ENCODE measurements around the gene ANKRD23.

Gene ANKRD23

DNA sequence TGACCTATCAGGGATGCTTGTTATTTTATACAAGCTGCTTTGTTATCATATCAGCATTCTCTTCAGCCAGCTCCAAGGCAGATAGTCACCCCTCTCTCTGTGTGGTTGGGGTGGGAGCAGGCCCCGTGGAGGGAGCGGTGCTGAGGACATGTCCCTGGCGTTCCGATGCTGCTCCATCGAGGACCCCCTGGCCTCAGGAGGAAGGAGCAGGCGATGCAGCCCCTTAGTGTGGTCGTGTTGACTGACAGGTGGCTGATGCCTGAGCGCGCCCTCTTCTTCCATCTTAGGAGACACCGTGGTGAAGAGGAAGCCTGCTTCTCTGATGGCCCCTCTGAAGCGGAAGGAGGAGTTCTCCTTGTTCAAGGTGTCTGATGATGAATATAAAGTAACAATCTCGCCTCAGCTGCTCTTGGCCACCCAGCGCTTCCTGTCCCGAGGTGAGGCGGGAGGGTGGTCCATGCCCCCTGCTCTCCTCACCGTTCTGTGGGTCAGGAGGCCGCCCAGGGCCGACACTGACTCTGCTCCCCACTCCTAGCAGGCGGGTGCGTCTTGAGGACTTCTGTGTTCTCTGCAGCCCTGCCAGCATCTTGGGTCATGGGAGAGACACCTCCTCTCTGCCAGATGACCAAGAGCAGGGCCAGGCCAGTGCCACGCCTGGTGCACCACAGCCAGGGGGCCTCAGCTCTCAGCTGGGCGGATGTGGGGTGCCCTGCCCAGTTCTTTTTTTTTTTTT lies 17.1 kb downstream of the ANKRD23 start:
- Mint-ChIP-seq H3K36me3 (peaks cover 23% of the 10 kb centered on the region), H3K4me3 (no peak overlapping the region), H3K9me3 (no peaks in the 10 kb centered on the region)

DNA sequence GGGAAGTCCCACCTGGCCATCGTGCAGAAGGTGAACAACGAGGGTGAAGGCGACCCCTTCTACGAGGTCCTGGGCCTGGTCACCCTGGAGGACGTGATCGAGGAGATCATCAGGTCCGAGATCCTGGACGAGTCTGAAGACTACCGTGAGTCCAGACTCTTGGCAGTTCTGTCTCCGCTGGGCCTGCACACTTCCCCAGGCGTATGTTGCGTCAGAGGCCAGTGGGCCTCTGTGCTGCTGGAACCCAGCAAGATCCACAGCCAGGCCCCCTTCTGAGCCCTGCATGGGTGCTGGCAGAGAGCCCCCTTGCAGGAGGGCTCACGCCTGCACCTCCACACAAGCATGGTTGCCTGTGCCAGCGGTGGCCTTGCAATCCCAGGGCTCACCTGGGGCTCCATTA lies 18.8 kb downstream of the ANKRD23 start:
- no peak overlapping the region for H3K27ac Mint-ChIP-seq
- H3K27me3 Mint-ChIP-seq = no peaks in the 10 kb centered on the region
- H3K9me3 Mint-ChIP-seq = no peaks in the 10 kb centered on the region
- no peak overlapping the region for H3K4me3 Mint-ChIP-seq
- peaks cover 17% of the 10 kb centered on the region for H3K4me1 Mint-ChIP-seq
- DNase-seq (ENCODE audit: low spot score in 2 of 2) (no peak), ATAC-seq (ENCODE audit: low read depth) (no peak)
- H3K36me3 Mint-ChIP-seq = peaks cover 17% of the 10 kb centered on the region

More for the DNA sequence above, 17.1 kb downstream of the ANKRD23 start:
- Mint-ChIP-seq H3K27me3 (no peaks in the 10 kb centered on the region), H3K27ac (no peak overlapping the region), H3K4me1 (peaks cover 5% of the 10 kb centered on the region)
- no peak for DNase-seq (ENCODE audit: low spot score in 2 of 2)
- ATAC-seq (ENCODE audit: low read depth) = no peak

DNA sequence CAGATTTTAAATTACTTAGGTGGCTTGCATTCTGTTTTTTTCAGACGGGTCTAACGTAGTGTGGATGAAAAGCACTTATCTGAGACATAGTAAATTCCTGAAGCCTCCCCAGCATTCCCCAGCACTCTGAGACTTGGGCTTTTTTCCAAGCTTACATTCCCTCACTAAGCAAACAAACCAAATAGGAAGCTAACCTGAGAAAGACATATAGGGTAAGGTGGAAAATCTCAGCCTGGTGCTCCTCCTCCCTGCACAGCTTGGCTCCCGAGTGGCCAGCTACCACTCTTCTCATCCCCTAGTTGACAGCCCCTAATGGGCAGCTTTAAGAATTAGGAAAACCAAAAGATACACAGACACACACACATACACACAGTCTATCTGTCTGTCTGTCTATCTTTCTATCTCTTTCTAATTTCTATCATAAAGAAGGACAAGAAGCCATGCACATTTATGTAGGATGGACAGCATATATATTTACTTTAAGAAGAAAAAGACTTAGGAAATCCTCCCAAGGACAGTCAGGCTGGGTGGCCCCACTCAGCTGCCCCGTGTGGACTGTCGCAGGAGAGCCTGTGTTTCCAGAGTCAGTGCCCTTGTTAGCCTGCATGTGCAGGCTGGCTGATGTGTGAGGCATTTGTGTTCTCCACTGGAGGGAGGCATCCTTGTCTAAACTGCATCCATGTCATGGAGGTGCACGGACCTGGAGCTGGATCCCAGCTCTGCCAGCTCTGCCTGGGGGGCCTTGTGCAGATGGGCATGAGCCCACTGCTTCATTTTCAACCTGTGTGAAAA lies 19.5 kb downstream of the ANKRD23 start:
- DNase-seq (ENCODE audit: low spot score in 2 of 2) = no peak
- H3K27me3 Mint-ChIP-seq = no peaks in the 10 kb centered on the region
- no peak overlapping the region for H3K4me3 Mint-ChIP-seq
- no peak for ATAC-seq (ENCODE audit: low read depth)
- H3K4me1 Mint-ChIP-seq = peaks cover 25% of the 10 kb centered on the region
- peaks cover 17% of the 10 kb centered on the region for H3K36me3 Mint-ChIP-seq
- no peak overlapping the region for H3K27ac Mint-ChIP-seq
- H3K9me3 Mint-ChIP-seq = no peaks in the 10 kb centered on the region

DNA sequence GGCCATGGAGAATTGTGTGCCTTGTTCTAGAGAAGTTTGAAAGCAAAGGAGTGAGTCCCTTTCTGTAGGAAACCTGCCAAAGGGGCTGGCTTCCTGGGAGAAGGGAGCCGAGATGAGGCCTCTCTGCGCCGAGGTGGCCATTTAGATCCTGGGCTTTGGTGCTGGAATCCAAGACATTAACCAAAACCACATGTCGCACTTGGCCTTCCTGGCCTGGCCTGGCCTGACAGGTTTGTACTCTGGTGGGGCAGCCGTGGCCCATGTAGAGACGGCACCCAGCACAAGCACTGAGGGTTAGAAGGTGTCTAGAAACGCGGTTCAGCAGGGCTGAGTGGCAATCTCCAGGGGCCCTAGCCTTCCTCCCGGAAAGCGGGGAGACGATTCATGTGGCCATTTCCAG lies 20.6 kb downstream of the ANKRD23 start:
- no peak overlapping the region for H3K4me3 Mint-ChIP-seq
- ATAC-seq (ENCODE audit: low read depth) (no peak), DNase-seq (ENCODE audit: low spot score in 2 of 2) (no peak)
- H3K27ac Mint-ChIP-seq = no peak overlapping the region
- H3K36me3 Mint-ChIP-seq = peaks cover 14% of the 10 kb centered on the region
- H3K4me1 Mint-ChIP-seq = peaks cover 35% of the 10 kb centered on the region
- no peaks in the 10 kb centered on the region for H3K27me3 Mint-ChIP-seq
- H3K9me3 Mint-ChIP-seq = no peaks in the 10 kb centered on the region

DNA sequence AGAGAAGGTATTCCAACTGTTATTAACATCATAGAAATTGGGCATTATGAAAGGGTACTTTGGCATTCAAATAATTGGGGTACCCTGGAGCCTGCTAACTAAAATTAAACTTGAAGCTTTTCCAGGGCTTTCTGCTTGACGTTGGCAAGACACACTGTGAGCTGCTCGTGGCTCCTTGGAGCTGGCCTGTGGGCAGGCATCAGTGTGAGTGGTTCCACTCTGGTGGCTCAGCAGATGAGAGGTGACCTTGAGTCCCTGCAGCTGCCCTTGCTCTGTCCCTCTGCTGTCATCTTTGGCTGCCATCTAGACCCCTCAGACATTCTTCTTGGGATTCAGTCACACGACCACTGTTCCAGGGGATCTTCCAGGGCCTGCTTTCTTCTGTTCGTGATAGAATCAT lies 21.0 kb downstream of the ANKRD23 start:
- Mint-ChIP-seq H3K27ac (no peak overlapping the region), H3K9me3 (no peaks in the 10 kb centered on the region), H3K27me3 (no peaks in the 10 kb centered on the region), H3K4me3 (no peak overlapping the region), H3K36me3 (peaks cover 14% of the 10 kb centered on the region), H3K4me1 (peaks cover 38% of the 10 kb centered on the region)
- no peak for ATAC-seq (ENCODE audit: low read depth)
- no peak for DNase-seq (ENCODE audit: low spot score in 2 of 2)

DNA sequence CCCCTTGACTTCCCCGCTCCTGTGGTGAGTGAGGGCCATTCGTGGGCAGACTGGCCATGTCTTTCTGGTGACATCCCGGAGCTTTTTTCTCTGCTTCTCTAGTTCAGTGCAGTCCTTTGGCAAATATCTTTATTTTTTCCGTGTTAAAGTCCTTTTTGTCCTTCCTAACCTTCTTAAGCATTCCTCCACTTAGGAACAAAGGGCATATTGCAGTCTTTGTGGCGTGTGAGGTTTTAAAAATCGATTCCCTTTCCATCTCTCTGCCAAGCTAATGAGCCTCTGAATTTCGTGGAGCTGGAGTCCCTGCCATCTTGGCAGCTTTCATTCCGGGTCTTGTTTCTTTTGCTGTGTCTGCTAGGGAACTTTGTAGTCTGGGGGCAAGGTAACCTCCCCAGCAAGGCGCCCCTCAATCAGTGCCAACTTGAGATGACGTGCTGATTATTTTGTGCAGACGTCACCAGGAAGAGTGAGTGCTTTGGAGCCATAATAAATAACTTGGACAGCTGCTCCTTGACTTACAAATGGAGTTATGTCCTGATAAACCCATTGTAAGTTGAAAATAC lies 22.6 kb downstream of the ANKRD23 start:
- peaks cover 14% of the 10 kb centered on the region for H3K36me3 Mint-ChIP-seq
- no peak for DNase-seq (ENCODE audit: low spot score in 2 of 2)
- peaks cover 41% of the 10 kb centered on the region for H3K4me1 Mint-ChIP-seq
- peak overlapping the region; percentile 55 for H3K27ac Mint-ChIP-seq
- H3K4me3 Mint-ChIP-seq = no peak overlapping the region
- ATAC-seq (ENCODE audit: low read depth) = no peak
- no peaks in the 10 kb centered on the region for H3K9me3 Mint-ChIP-seq
- H3K27me3 Mint-ChIP-seq = no peaks in the 10 kb centered on the region

DNA sequence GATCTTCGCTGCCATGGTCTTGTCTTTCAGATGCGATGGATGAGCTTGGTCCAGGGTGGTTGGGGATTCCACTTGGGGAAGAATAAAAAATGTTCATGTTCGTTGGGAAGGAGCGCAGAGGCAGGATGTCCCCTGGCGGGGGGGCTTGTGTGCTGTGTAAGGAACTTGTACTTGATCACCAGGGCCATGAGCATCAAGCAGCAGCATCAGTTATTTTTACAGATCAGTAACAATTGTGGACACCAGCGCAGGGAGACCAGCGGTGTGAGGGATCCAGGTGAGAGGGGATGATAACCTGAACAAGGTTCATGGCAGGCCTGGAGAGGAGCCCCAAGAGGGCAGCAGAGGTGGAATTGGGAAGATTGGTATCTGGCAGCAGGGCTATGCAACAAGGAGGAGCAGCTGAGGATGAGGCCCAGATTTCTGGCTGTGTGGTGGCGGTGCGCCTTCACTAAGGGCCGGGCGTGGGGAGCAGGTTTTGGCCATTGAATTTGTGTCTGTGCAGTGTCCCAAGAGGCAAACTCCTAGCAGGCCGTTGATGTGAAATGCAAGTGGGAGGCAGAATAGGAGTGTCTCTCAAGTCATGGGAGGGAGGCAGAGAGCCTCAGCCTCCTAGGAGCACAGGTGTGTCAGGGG lies 23.8 kb downstream of the ANKRD23 start:
- Mint-ChIP-seq H3K36me3 (peaks cover 14% of the 10 kb centered on the region), H3K9me3 (no peaks in the 10 kb centered on the region), H3K4me1 (peaks cover 45% of the 10 kb centered on the region), H3K27ac (no peak overlapping the region), H3K4me3 (peak overlapping the region; percentile 18), H3K27me3 (no peaks in the 10 kb centered on the region)
- ATAC-seq (ENCODE audit: low read depth) (no peak), DNase-seq (ENCODE audit: low spot score in 2 of 2) (no peak)

DNA sequence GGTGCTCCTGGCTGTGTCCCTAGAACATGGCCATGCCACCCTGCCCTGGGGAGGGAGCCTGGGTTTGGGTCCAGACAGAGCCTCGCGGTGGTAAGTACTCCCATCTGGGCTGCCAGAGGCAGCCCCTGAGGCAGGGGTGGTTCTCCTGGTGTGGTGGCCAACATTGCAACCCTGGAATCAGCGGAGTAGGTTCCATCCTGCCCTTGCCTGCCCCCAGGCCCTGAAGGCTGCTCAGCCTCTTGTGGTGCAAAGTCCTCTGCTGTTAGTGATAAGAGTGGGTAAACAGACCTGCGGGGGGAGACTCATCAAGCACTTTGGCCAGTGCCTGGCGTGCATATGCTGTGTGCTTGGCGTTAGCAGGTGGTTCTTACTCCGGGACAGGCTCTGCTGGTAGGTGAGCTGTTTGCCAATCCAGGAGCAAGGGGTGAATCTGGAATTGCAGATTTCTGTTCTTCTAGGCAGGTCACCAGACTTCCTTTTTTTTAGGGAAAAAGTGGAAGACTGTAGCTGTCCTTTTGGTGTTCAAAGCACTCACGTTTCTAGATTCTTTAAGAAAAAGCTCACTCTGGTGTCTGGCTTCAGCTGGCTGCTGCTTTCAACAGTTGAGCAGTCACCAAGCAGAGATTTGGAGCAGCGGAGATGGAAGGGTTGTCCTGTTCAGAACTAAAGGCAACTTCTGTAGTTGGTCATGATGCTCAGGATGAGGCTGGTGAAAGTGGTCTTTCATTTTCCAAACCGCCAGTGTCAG lies 24.5 kb downstream of the ANKRD23 start:
- peaks cover 14% of the 10 kb centered on the region for H3K36me3 Mint-ChIP-seq
- peaks cover 46% of the 10 kb centered on the region for H3K4me1 Mint-ChIP-seq
- H3K27me3 Mint-ChIP-seq = no peaks in the 10 kb centered on the region
- DNase-seq (ENCODE audit: low spot score in 2 of 2) (no peak), ATAC-seq (ENCODE audit: low read depth) (no peak)
- peak overlapping the region; percentile 58 for H3K4me3 Mint-ChIP-seq
- no peaks in the 10 kb centered on the region for H3K9me3 Mint-ChIP-seq
- H3K27ac Mint-ChIP-seq = no peak overlapping the region

DNA sequence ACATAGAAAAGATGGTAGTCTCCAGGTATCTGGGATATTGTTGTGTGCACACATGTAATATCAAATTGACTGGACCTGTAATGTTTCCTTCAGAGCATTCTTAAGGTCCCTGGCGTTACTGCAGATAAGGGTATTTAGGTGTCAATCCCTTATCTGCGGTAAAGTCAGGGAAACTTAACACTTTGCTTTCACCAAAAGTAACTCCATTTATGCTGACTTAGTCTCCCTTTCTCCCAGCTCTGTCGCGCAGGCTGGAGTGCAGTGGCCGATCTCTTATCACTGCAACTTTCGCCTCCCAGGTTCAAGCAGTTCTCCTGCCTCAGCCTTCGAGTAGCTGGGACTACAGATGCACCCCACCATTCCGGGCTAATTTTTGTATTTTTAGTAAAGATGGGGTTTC lies 25.9 kb downstream of the ANKRD23 start:
- DNase-seq (ENCODE audit: low spot score in 2 of 2) = no peak
- H3K4me1 Mint-ChIP-seq = peaks cover 44% of the 10 kb centered on the region
- H3K36me3 Mint-ChIP-seq = peaks cover 11% of the 10 kb centered on the region
- no peak for ATAC-seq (ENCODE audit: low read depth)
- H3K27me3 Mint-ChIP-seq = no peaks in the 10 kb centered on the region
- H3K4me3 Mint-ChIP-seq = peak overlapping the region; percentile 84
- H3K27ac Mint-ChIP-seq = peak overlapping the region; percentile 21
- no peaks in the 10 kb centered on the region for H3K9me3 Mint-ChIP-seq

DNA sequence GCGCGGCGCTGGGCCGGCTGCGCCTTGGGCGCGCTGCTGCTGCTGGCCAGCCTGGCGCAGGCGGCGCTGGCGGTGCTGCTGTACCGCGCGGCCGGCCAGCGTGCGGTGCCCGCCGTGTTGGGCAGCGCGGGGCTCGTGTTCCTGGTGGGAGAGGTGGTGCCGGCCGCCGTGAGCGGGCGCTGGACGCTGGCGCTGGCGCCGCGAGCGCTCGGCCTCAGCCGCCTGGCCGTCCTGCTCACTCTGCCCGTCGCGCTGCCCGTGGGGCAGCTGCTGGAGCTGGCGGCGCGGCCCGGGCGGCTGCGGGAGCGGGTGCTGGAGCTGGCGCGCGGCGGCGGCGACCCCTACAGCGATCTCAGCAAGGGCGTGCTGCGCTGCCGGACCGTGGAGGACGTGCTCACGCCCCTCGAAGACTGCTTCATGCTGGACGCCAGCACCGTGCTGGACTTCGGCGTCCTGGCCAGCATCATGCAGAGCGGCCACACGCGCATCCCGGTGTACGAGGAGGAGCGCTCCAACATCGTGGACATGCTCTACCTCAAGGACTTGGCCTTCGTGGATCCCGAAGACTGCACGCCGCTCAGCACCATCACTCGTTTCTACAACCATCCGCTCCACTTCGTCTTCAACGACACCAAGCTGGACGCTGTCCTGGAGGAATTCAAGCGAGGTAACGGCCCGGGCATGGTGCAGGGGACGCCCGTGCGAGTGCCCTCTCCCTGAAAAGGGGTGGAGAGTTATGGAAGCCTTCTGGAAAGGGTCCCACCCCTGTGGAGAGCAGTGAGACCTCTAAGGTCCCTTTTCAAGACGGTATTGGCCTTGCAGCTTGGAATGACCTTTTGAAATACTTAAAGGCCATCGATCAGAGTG lies 26.8 kb downstream of the ANKRD23 start:
- DNase-seq (ENCODE audit: low spot score in 2 of 2) (no peak), ATAC-seq (ENCODE audit: low read depth) (no peak)
- Mint-ChIP-seq H3K4me3 (peak overlapping the region; percentile 84), H3K27ac (no peak overlapping the region), H3K4me1 (peaks cover 49% of the 10 kb centered on the region), H3K9me3 (no peaks in the 10 kb centered on the region), H3K36me3 (peaks cover 11% of the 10 kb centered on the region), H3K27me3 (no peaks in the 10 kb centered on the region)

DNA sequence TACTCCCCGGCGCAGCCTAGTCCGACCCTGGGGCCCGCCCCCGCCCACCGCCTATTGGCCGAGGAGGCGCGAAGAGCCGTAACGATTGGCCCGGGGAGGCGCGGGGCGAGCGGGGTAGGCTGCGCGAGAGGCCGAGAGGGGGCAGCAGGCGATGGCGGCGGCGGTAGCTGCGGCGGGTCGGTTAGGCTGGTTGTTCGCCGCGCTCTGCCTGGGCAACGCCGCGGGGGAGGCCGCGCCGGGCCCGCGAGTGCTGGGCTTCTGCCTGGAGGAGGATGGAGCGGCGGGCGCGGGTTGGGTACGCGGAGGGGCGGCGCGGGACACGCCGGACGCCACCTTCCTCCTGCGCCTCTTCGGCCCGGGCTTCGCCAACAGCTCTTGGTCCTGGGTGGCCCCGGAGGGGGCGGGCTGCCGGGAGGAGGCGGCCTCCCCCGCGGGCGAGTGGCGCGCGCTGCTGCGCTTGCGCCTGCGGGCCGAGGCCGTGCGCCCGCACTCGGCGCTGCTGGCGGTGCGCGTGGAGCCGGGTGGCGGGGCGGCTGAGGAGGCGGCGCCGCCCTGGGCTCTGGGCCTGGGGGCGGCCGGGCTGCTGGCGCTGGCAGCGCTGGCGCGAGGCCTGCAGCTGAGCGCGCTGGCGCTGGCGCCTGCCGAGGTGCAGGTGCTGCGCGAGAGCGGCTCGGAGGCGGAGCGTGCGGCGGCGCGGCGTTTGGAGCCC lies 27.5 kb downstream of the ANKRD23 start, which contains the start of gene CNNM3:
Gene CNNM3, plus strand, starts transcription at position 142 of the 709 bp plus-strand sequence. Its CDS starts 10 bp downstream, at position 152.
- Mint-ChIP-seq H3K36me3 (peaks cover 13% of the 10 kb centered on the region), H3K4me1 (peaks cover 49% of the 10 kb centered on the region), H3K27me3 (no peaks in the 10 kb centered on the region), H3K27ac (peak within 1 kb of the TSS; percentile 75), H3K4me3 (peak within 1 kb of the TSS; percentile 89), H3K9me3 (no peaks in the 10 kb centered on the region)
- DNase-seq (ENCODE audit: low spot score in 2 of 2) = peak; percentile 93 to 95
- peak; percentile 86 for ATAC-seq (ENCODE audit: low read depth)

DNA sequence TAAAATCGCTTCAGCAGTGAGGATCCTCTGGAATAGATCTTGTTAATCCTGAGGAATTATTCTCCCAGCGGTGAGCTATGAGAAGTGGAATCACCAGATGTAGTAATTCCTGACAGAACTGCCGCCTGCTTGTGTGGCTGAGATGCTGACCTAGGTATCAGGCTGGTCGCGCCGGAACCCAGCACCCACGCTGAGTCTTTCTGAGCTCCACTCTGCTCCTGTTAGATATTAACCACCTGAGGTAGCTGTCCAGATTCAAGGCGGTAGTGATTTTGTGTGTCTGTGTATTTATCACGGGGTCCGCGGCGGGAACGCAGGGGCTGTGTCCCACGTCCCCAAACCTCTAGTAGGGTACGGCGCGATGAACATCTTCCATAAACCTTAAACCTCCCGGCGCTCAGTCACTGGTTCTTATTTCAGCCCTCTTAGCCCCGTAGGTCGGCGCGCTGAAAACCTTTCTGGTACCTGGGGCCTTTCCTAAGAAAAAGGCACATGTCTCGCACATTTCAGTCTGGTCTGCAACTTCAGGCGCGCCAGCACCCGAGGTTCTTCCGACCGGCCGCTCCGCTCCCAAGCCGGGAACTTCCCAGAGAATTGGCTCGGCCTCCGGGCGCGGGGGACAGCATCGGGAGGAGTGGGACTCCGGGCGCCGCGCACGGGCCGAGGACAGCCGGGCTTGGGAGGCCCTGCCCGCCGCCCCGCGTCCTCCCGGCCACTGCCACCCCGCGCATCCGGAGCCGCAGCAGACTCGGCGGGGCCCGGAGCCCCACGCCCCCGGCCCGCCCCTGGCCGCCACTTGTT lies 28.3 kb downstream of the ANKRD23 start:
- H3K36me3 Mint-ChIP-seq = peaks cover 18% of the 10 kb centered on the region
- DNase-seq (ENCODE audit: low spot score in 2 of 2) (no peak), ATAC-seq (ENCODE audit: low read depth) (no peak)
- H3K27ac Mint-ChIP-seq = peak overlapping the region; percentile 75
- peak overlapping the region; percentile 89 for H3K4me3 Mint-ChIP-seq
- H3K9me3 Mint-ChIP-seq = no peaks in the 10 kb centered on the region
- H3K27me3 Mint-ChIP-seq = no peaks in the 10 kb centered on the region
- H3K4me1 Mint-ChIP-seq = peaks cover 48% of the 10 kb centered on the region

Data from memory B cell (primary cell).